GM23248 (cell line): ENCODE measurements around the gene TNNC1. TPM values are rescaled to one million over a fixed set of nuclear protein-coding genes. Genes with fewer than 3 reads are reported as not detected.

ENCODE experiments used
- DNase-seq: peaks from one replicate; pipeline ENCODE4 v3.0.0-alpha.2; 2015
- H2AFZ ChIP-seq: fragments of 200-600 bp; sonication (generic); 2 replicates; pipeline ENCODE4 v1.6.1; 2016; ENCODE audit warnings: antibody characterized with exemption
- H3F3A ChIP-seq: fragments of 200-600 bp; sonication (generic); 2 replicates; pipeline ENCODE4 v1.6.1; 2016; ENCODE audit warnings: mild to moderate bottlenecking, antibody characterized with exemption, mixed run types; ENCODE audit not compliant: insufficient read depth
- H3K27ac ChIP-seq: fragments of 200-600 bp; sonication (generic); 2 replicates; pipeline ENCODE4 v1.5.1; 2016; ENCODE audit warnings: mild to moderate bottlenecking
- H3K27me3 ChIP-seq: fragments of 200-600 bp; sonication (generic); replicated peaks from 2 replicates; pipeline ENCODE4 v1.6.1; 2016; ENCODE audit warnings: mild to moderate bottlenecking; ENCODE audit not compliant: insufficient read depth
- H3K36me3 ChIP-seq: fragments of 200-600 bp; sonication (generic); 2 replicates; pipeline ENCODE4 v1.6.1; 2016; ENCODE audit warnings: low read depth, mild to moderate bottlenecking
- H3K4me1 ChIP-seq: fragments of 200-600 bp; sonication (generic); 2 replicates; pipeline ENCODE4 v1.6.1; 2016; ENCODE audit warnings: mild to moderate bottlenecking; ENCODE audit not compliant: insufficient read depth
- H3K4me2 ChIP-seq: fragments of 200-600 bp; sonication (generic); one replicate; pipeline ENCODE4 v1.6.1; 2016; ENCODE audit warnings: mild to moderate bottlenecking; ENCODE audit not compliant: unreplicated experiment
- H3K4me3 ChIP-seq: fragments of 200-600 bp; sonication (generic); 2 replicates; pipeline ENCODE4 v1.5.1; 2016; ENCODE audit warnings: mild to moderate bottlenecking
- H3K79me2 ChIP-seq: fragments of 200-600 bp; sonication (generic); 2 replicates; pipeline ENCODE4 v1.6.1; 2016; ENCODE audit warnings: mild to moderate bottlenecking; ENCODE audit not compliant: insufficient read depth
- H3K9ac ChIP-seq: fragments of 200-600 bp; sonication (generic); 2 replicates; pipeline ENCODE4 v1.6.1; 2016; ENCODE audit warnings: mild to moderate bottlenecking
- H3K9me2 ChIP-seq: fragments of 200-600 bp; sonication (generic); 2 replicates; pipeline ENCODE4 v1.6.1; 2016; ENCODE audit warnings: mixed run types, mild to moderate bottlenecking, moderate library complexity; ENCODE audit not compliant: insufficient read depth
- H3K9me3 ChIP-seq: fragments of 200-600 bp; sonication (generic); one replicate; pipeline ENCODE4 v1.6.1; 2017; ENCODE audit warnings: low read depth
- H4K20me1 ChIP-seq: fragments of 200-600 bp; sonication (generic); 2 replicates; pipeline ENCODE4 v1.6.0; 2016; ENCODE audit not compliant: insufficient read depth
- EZH2 ChIP-seq: fragments of 200-600 bp; sonication (generic); IDR thresholded peaks from 2 replicates; pipeline ENCODE4 v1.6.1; 2018; ENCODE audit warnings: antibody characterized with exemption, mild to moderate bottlenecking; ENCODE audit not compliant: insufficient read depth, poor library complexity, severe bottlenecking
- EZH2phosphoT487 ChIP-seq: fragments of 200-600 bp; sonication (generic); IDR thresholded peaks from 2 replicates; pipeline ENCODE4 v1.6.1; 2018; ENCODE audit warnings: antibody characterized with exemption, moderate library complexity, mild to moderate bottlenecking, low read depth; ENCODE audit not compliant: insufficient read depth
- whole genome bisulfite sequencing, 2 experiments: methylation state at CpG; one replicate each; pipeline ENCODE4 v1.1.6; 2015 to 2017; ENCODE audit warnings: low lambda C conversion rate in 2 of 2, low coverage in 1 of 2; ENCODE audit errors: missing lambda C conversion rate in 2 of 2; 5-methylcytosine and 5-hydroxymethylcytosine counted together
- in situ Hi-C: fragments of 300-500 bp; cut with MboI; formaldehyde crosslinking; loops from 2 replicates; pipeline ENCODE4 v1.15.0; 2020
- polyA plus RNA-seq: library from polyadenylated mRNA; unstranded; fragments of >200 nt; fragmentation: Nextera tagmentation; extraction: Ambion mirVana; gene quantifications from 2 replicates; pipeline ENCODE4 v1.2.1, GENCODE V29; 2016
- total RNA-seq: library from RNA; depleted of rRNA; stranded (reverse); fragments of >200 nt; shearing (Covaris generic); gene quantifications from 2 replicates; pipeline ENCODE4 v1.2.3, GENCODE V29; 2014; rRNA removed

Gene TNNC1
- total and polyA plus RNA-seq, 2 experiments from 2014 or later = not detected

GRCh38 chr3:52402101-52402521, 51.7 kb downstream of the TNNC1 start:
- Histone ChIP-seq H2AFZ (no peak overlapping the region), H3K4me2 (no peak overlapping the region), H3K9ac (no peak overlapping the region), H3K27me3 (no peaks in the 10 kb centered on the region), H3K9me3 (no peaks in the 10 kb centered on the region), H4K20me1 (no peaks in the 10 kb centered on the region), H3K9me2 (no peaks in the 10 kb centered on the region), H3K79me2 (peaks cover 8% of the 10 kb centered on the region), H3K36me3 (peaks cover 6% of the 10 kb centered on the region; the same call in 1 of the 2 replicates), H3K4me3 (no peak overlapping the region), H3K27ac (no peak overlapping the region), H3F3A (no peaks in the 10 kb centered on the region), H3K4me1 (no peaks in the 10 kb centered on the region)
- in situ Hi-C loops = no loop called here
- TF ChIP-seq EZH2phosphoT487 = no peak
- no peak for TF ChIP-seq EZH2
- DNase-seq = no peak
- 92 to 94% methylated on average over 16 of the region's 16 CpGs for WGBS, 2 experiments

GRCh38 chr3:52401551-52401950, 52.3 kb downstream of the TNNC1 start:
- no peak overlapping the region for H3K4me3 ChIP-seq
- peaks cover 6% of the 10 kb centered on the region; the same call in 1 of the 2 replicates for H3K79me2 ChIP-seq
- no peaks in the 10 kb centered on the region for H3K4me1 ChIP-seq
- H4K20me1 ChIP-seq = no peaks in the 10 kb centered on the region
- 100% methylated on average over 1 of the region's 1 CpG for WGBS, 2 experiments
- H3K4me2 ChIP-seq = no peak overlapping the region
- TF ChIP-seq EZH2phosphoT487 = no peak
- no peak for TF ChIP-seq EZH2
- H3K27me3 ChIP-seq = no peaks in the 10 kb centered on the region
- no peak overlapping the region for H3K9ac ChIP-seq
- no peak overlapping the region for H3K27ac ChIP-seq
- no peaks in the 10 kb centered on the region for H3K9me3 ChIP-seq
- no peak overlapping the region for H2AFZ ChIP-seq
- no peaks in the 10 kb centered on the region for H3F3A ChIP-seq
- DNase-seq = no peak
- in situ Hi-C loops = no loop called here
- H3K36me3 ChIP-seq = peaks cover 6% of the 10 kb centered on the region; the same call in 1 of the 2 replicates
- no peaks in the 10 kb centered on the region for H3K9me2 ChIP-seq

Other genes starting within 250 kb of the TNNC1 start
- not detected in 2 replicates for gene TLR9, start 228.4 kb downstream of the TNNC1 start, total RNA-seq
- 0.11 TPM in 1 of 2 replicates, not detected in the other for gene TLR9, start 228.4 kb downstream of the TNNC1 start, polyA plus RNA-seq
- gene TWF2, start 214.9 kb downstream of the TNNC1 start, total RNA-seq = 124 and 137 TPM in 2 replicates
- gene TWF2, start 214.9 kb downstream of the TNNC1 start, polyA plus RNA-seq = 95.1 and 105 TPM in 2 replicates
- gene PPM1M, start 208.3 kb downstream of the TNNC1 start, total RNA-seq = 26.7 and 35.7 TPM in 2 replicates
- gene PPM1M, start 208.3 kb downstream of the TNNC1 start, polyA plus RNA-seq = 19.3 and 21.6 TPM in 2 replicates
- gene WDR82, start 175.4 kb downstream of the TNNC1 start, total RNA-seq = 45.3 and 56.1 TPM in 2 replicates
- gene WDR82, start 175.4 kb downstream of the TNNC1 start, polyA plus RNA-seq = 16.1 and 18.7 TPM in 2 replicates
- 4.9 and 10.0 TPM in 2 replicates for gene GLYCTK, start 166.2 kb downstream of the TNNC1 start, total RNA-seq
- 2.5 and 2.7 TPM in 2 replicates for gene GLYCTK, start 166.2 kb downstream of the TNNC1 start, polyA plus RNA-seq
- 4.0 and 7.0 TPM in 2 replicates for gene DNAH1, start 137.7 kb downstream of the TNNC1 start, total RNA-seq
- 0.81 and 0.89 TPM in 2 replicates for gene DNAH1, start 137.7 kb downstream of the TNNC1 start, polyA plus RNA-seq
- 55.4 and 59.8 TPM in 2 replicates for gene BAP1, start 44.0 kb downstream of the TNNC1 start, total RNA-seq
- 16.3 and 19.4 TPM in 2 replicates for gene BAP1, start 44.0 kb downstream of the TNNC1 start, polyA plus RNA-seq
- gene PHF7, start 43.4 kb downstream of the TNNC1 start, total RNA-seq = 5.3 and 5.4 TPM in 2 replicates
- gene PHF7, start 43.4 kb downstream of the TNNC1 start, polyA plus RNA-seq = 4.7 and 5.6 TPM in 2 replicates
- not detected in 2 replicates for gene SEMA3G, start 8.9 kb downstream of the TNNC1 start, total RNA-seq
- 0.06 and 0.21 TPM in 2 replicates for gene SEMA3G, start 8.9 kb downstream of the TNNC1 start, polyA plus RNA-seq
- gene NISCH, start 1.6 kb upstream of the TNNC1 start, total RNA-seq = 53.7 and 70.4 TPM in 2 replicates
- 31.8 and 32.8 TPM in 2 replicates for gene NISCH, start 1.6 kb upstream of the TNNC1 start, polyA plus RNA-seq
- gene STAB1, start 41.3 kb upstream of the TNNC1 start, total RNA-seq = under 0.01 TPM in 1 of 2 replicates, not detected in the other
- gene STAB1, start 41.3 kb upstream of the TNNC1 start, polyA plus RNA-seq = not detected in 2 replicates
- gene NT5DC2, start 79.8 kb upstream of the TNNC1 start, total RNA-seq = 111 and 134 TPM in 2 replicates
- gene NT5DC2, start 79.8 kb upstream of the TNNC1 start, polyA plus RNA-seq = 49.9 and 51.1 TPM in 2 replicates
- gene UQCC5, start 82.6 kb upstream of the TNNC1 start, total RNA-seq = 0.32 and 5.3 TPM in 2 replicates
- 60.7 and 64.2 TPM in 2 replicates for gene UQCC5, start 82.6 kb upstream of the TNNC1 start, polyA plus RNA-seq
- gene PBRM1, start 231.9 kb upstream of the TNNC1 start, total RNA-seq = 30.1 and 42.6 TPM in 2 replicates
- 53.5 and 60.3 TPM in 2 replicates for gene PBRM1, start 231.9 kb upstream of the TNNC1 start, polyA plus RNA-seq
- 90.2 and 98.8 TPM in 2 replicates for gene GNL3, start 232.0 kb upstream of the TNNC1 start, total RNA-seq
- 95.3 and 108 TPM in 2 replicates for gene GNL3, start 232.0 kb upstream of the TNNC1 start, polyA plus RNA-seq